Stimulated activated naive CD8-positive, alpha-beta T cell treated with anti-CD3 and anti-CD28 coated beads, Interleukin-15, Interleukin-2, amounts not matched to agents 100 ng/mL and 50 ng/mL, for 24 hours (primary cell): ENCODE data around the gene C16orf46.
"Not testable (repeated sequence)": the region's sequence is repeated elsewhere in the genome, so short reads cannot be mapped to it uniquely, and the experiment has no call there.

Experiments
- H3K27ac Mint-ChIP-seq: one replicate; pipeline ENCODE4 v1.8.0; 2021; ENCODE audit warnings: mild to moderate bottlenecking, mixed read lengths
- H3K27me3 Mint-ChIP-seq: one replicate; pipeline ENCODE4 v1.8.0; 2021; ENCODE audit warnings: mixed read lengths
- H3K36me3 Mint-ChIP-seq: one replicate; pipeline ENCODE4 v1.8.0; 2021; ENCODE audit warnings: low read depth, mixed read lengths
- H3K4me1 Mint-ChIP-seq: one replicate; pipeline ENCODE4 v1.8.0; 2021; ENCODE audit warnings: low read depth, mixed read lengths
- H3K4me3 Mint-ChIP-seq: one replicate; pipeline ENCODE4 v1.8.0; 2021; ENCODE audit warnings: mild to moderate bottlenecking, mixed read lengths
- H3K9me3 Mint-ChIP-seq: one replicate; pipeline ENCODE4 v1.8.0; 2021; ENCODE audit warnings: mixed read lengths

C16orf46 gene

DNA sequence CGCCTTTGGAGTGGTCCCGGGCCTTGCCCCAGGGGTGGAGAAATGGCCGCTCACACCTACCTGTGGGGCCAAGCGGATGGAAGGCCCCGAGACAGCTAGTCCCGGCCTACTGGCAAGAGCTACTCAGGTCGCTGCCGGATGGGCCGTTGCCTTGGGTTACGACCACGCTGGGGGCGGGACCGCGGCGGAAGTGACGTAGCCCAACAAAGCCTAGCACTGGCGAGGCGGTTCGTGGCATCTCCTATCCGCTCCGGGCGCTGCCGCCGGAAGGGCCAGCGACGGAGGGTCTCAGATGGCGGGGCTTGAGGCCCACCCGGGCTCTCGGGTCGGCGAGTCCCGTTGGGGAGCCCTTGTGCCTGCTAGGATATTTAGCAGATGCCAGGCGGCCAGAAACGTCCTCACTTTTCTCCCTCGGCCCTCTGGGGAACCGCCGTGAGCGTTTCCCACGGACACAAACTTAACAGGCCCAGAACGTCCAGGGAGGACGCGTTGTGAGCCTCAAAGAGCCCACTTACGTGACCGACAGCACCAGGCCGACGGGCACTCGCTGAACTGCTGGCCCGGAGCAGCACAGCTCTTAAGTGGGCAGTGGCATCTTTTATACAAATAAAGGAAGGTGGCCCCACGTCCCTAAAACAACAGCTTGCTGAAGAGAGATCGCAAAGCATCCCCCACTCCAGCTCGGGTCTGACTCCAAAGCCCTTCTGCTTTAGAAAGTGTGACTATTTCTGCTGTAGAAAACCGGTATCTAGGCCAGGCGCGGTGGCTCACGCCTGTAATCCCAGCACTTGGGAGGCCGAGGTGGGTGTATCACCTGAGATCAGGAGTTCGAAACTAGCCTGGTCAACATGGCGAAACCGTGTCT is at the start of gene C16orf46:
TSS of gene C16orf46 (minus strand) at position 163 of the 865 bp plus-strand sequence. CDS start 13,283 bp downstream, outside the sequence.
- Mint-ChIP-seq H3K4me3 (peak within 1 kb of the TSS; percentile 37), H3K9me3 (no peaks in the 10 kb centered on the region), H3K27ac (peak within 1 kb of the TSS; percentile 71), H3K4me1 (no peaks in the 10 kb centered on the region), H3K36me3 (no peaks in the 10 kb centered on the region), H3K27me3 (no peaks in the 10 kb centered on the region)

- Mint-ChIP-seq H3K27me3 (peaks cover 5% of the 10 kb centered on the region), H3K9me3 (no peaks in the 10 kb centered on the region), H3K27ac (no peak overlapping the region), H3K4me3 (no peak overlapping the region), H3K4me1 (no peaks in the 10 kb centered on the region), H3K36me3 (no peaks in the 10 kb centered on the region)
Observed at GRCh38 chr16:81123092-81123852, 46.2 kb upstream of the C16orf46 start.

DNA sequence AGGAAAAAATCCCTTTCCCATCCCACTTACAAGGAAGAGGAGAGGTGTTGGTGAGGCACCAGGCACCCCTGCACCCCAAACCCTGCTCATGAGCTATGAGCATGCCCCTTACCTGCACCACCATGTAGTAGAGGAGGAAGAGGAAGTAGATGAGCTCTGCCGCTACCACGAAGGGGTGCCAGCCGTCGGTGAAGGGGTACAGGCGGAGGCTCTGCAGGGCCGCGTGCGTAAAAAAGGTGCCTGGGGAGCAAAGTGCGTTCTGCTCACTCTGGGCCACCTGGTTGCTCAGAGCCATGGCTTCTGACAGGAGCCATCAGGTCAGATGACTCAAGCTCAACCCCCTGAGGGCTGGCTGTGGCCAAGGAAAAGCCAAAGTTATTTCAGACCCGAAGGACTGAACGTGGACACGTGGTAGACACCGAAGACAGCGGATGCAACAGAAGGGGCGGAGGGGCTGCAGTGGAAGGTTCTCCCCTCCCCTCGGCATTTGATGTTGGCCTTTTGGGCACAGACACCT is 44.5 kb upstream of the C16orf46 start:
- no peak overlapping the region for H3K27ac Mint-ChIP-seq

GRCh38 chr16:81117436-81117835 is 40.4 kb upstream of the C16orf46 start:
- Mint-ChIP-seq H3K27me3 (peaks cover 5% of the 10 kb centered on the region), H3K27ac (no peak overlapping the region), H3K9me3 (no peaks in the 10 kb centered on the region), H3K4me3 (no peak overlapping the region), H3K36me3 (no peaks in the 10 kb centered on the region), H3K4me1 (no peaks in the 10 kb centered on the region)

More for the DNA sequence above, 44.5 kb upstream of the C16orf46 start:
- Mint-ChIP-seq H3K36me3 (no peaks in the 10 kb centered on the region), H3K4me1 (no peaks in the 10 kb centered on the region), H3K9me3 (no peaks in the 10 kb centered on the region), H3K27me3 (peaks cover 5% of the 10 kb centered on the region), H3K4me3 (no peak overlapping the region)

DNA sequence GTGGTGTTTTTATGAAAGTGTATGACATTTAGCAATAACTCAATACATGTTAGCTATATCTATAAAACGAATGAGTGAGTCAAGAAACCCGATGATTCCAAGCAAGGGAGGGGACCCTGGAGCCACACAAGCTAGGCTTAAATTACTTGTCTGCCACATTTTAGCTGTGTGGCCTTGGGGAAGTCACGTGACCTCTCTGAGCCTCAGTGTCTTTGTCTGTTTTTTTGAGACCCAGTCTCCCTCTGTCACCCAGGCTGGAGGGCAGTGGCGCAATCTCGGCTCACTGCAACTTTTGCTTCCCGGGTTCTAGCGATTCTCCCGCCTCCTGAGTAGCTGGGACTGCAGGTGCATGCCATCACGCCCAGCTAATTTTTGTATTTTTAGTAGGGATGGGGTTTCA is 39.2 kb upstream of the C16orf46 start:
- Mint-ChIP-seq H3K4me3 (no peak overlapping the region), H3K36me3 (no peaks in the 10 kb centered on the region), H3K27me3 (peaks cover 5% of the 10 kb centered on the region), H3K9me3 (no peaks in the 10 kb centered on the region), H3K27ac (no peak overlapping the region), H3K4me1 (no peaks in the 10 kb centered on the region)

- Mint-ChIP-seq H3K27me3 (peaks cover 6% of the 10 kb centered on the region), H3K9me3 (no peaks in the 10 kb centered on the region), H3K27ac (no peak overlapping the region), H3K36me3 (no peaks in the 10 kb centered on the region), H3K4me3 (no peak overlapping the region), H3K4me1 (no peaks in the 10 kb centered on the region)
Observed at GRCh38 chr16:81112453-81112852, 35.4 kb upstream of the C16orf46 start.

DNA sequence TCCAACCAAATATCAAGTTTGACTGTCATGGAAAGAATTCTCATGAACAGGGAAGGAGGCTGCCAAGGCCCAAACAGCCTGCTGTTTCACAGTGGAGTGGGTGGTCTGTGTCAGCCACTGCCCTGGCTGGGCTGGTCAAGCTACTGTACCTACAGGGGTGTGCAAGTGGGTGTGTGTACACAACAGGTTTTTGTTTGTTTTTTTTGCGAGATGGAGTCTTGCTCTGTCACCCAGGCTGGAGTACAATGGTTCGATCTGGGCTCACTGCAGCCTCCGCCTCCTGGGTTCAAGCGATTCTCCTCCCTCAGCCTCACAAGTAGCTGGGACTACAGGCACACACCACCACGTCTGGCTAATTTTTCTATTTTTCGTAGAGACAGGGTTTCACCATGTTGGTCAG is 32.2 kb upstream of the C16orf46 start:
- H3K9me3 Mint-ChIP-seq, H3K27me3 Mint-ChIP-seq, H3K4me1 Mint-ChIP-seq: not testable (repeated sequence)

GRCh38 chr16:81107511-81107910 is 30.5 kb upstream of the C16orf46 start:
- H3K9me3 Mint-ChIP-seq: no peaks in the 10 kb centered on the region
- no peaks in the 10 kb centered on the region for H3K36me3 Mint-ChIP-seq
- H3K4me1 Mint-ChIP-seq: no peaks in the 10 kb centered on the region
- peaks cover 6% of the 10 kb centered on the region for H3K27me3 Mint-ChIP-seq
- H3K4me3 Mint-ChIP-seq: no peak overlapping the region
- H3K27ac Mint-ChIP-seq: no peak overlapping the region

More for the DNA sequence above, 32.2 kb upstream of the C16orf46 start:
- not testable (repeated sequence) for H3K36me3 Mint-ChIP-seq, H3K27ac Mint-ChIP-seq, H3K4me3 Mint-ChIP-seq

DNA sequence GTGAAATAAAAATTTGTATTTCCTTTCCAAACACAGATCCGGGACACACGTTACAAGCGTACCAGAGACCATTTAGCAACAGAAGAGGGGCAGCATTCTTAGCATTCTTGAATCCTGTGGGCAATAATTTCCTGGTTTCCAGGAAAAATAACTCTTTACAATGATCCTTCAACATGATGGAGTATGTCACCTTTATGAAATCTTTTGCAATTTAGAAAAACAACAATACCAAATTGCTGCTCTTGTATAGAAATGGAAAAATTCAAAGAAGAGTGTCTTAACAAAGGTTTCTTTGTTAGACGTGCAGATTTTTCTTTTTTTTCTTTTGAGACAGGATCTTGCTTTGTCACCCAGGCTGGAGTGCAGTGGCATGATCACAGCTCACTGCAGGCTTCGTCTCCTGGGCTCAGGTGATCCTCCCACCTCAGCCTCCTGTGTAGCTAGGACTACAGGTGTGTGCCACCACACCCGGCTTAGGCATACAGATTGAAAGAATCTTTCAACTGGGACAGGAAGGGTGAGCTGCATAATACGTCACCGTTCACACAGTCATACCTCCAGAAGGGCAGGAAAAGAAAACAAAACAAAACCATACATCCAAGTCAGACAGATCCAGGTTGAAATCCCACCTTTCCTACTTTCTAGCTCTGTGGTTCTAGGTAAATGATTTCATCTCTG is 29.9 kb upstream of the C16orf46 start:
- H3K36me3 Mint-ChIP-seq: no peaks in the 10 kb centered on the region
- no peak overlapping the region for H3K4me3 Mint-ChIP-seq
- no peak overlapping the region for H3K27ac Mint-ChIP-seq
- H3K9me3 Mint-ChIP-seq: no peaks in the 10 kb centered on the region
- H3K4me1 Mint-ChIP-seq: no peaks in the 10 kb centered on the region
- H3K27me3 Mint-ChIP-seq: peaks cover 6% of the 10 kb centered on the region

- Mint-ChIP-seq H3K27ac (no peak overlapping the region), H3K9me3 (no peaks in the 10 kb centered on the region), H3K4me1 (no peaks in the 10 kb centered on the region), H3K4me3 (no peak overlapping the region), H3K27me3 (peaks cover 6% of the 10 kb centered on the region), H3K36me3 (no peaks in the 10 kb centered on the region)
Observed at GRCh38 chr16:81105946-81106345, 28.9 kb upstream of the C16orf46 start.

- Mint-ChIP-seq H3K27ac (no peak overlapping the region), H3K36me3 (no peaks in the 10 kb centered on the region), H3K27me3 (no peaks in the 10 kb centered on the region), H3K4me3 (no peak overlapping the region), H3K9me3 (peaks cover under 1% of the 10 kb centered on the region), H3K4me1 (peaks cover 4% of the 10 kb centered on the region)
Observed at GRCh38 chr16:81101702-81102101, 24.7 kb upstream of the C16orf46 start.

DNA sequence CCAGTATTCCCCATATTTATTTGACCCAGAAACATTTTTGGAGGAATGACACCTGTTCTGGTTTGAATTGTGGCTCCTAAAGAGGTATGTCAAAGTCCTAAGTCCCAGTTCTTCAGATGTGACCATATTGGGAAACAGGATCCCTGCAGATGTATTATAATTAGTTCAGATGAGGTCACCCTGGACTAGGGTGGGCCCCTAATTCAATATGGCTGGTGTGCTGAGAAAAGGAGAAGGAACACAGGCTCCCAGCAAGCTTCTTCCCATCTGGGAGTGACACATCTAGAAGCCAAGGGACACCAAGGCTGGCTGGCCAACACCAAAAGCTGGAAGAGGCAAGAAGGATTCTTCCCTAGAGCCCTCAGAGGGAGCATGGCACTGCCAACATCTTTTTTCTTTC is 22.9 kb upstream of the C16orf46 start:
- no peak overlapping the region for H3K27ac Mint-ChIP-seq
- H3K4me3 Mint-ChIP-seq: no peak overlapping the region
- peaks cover 10% of the 10 kb centered on the region for H3K4me1 Mint-ChIP-seq
- peaks cover 5% of the 10 kb centered on the region for H3K9me3 Mint-ChIP-seq
- no peaks in the 10 kb centered on the region for H3K27me3 Mint-ChIP-seq
- H3K36me3 Mint-ChIP-seq: no peaks in the 10 kb centered on the region

DNA sequence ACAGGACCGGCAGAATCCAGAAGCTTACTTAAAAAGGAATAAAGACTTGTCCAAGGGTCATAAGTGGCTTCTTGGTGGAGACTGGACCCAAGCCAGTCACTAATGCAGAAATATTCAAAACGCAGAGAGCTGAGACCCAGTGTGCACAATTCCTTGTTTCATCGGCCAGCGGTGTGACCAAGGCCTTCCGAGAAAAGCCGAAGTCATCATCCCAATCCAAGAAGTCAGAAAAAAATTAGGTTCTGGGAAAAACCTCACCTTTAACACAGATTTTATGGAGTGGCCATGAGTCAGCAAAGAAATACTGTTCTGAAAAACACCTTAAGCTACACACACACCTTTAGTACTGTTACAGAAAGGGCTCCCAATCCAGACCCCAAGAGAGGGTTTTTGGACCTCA is 20.2 kb upstream of the C16orf46 start:
- no peaks in the 10 kb centered on the region for H3K27me3 Mint-ChIP-seq
- no peak overlapping the region for H3K27ac Mint-ChIP-seq
- peaks cover 19% of the 10 kb centered on the region for H3K4me1 Mint-ChIP-seq
- H3K9me3 Mint-ChIP-seq: peaks cover 5% of the 10 kb centered on the region
- H3K4me3 Mint-ChIP-seq: no peak overlapping the region
- no peaks in the 10 kb centered on the region for H3K36me3 Mint-ChIP-seq

- peak overlapping the region; percentile 58 for H3K4me3 Mint-ChIP-seq
- H3K4me1 Mint-ChIP-seq: peaks cover 19% of the 10 kb centered on the region
- H3K27me3 Mint-ChIP-seq: no peaks in the 10 kb centered on the region
- peak overlapping the region; percentile 53 for H3K27ac Mint-ChIP-seq
- H3K36me3 Mint-ChIP-seq: peaks cover 5% of the 10 kb centered on the region
- H3K9me3 Mint-ChIP-seq: peaks cover 5% of the 10 kb centered on the region
Observed at GRCh38 chr16:81096715-81097208, 19.7 kb upstream of the C16orf46 start.
